ENCODE results near the gene SVIL.
"Not testable (repeated sequence)": the region's sequence is repeated elsewhere in the genome, so short reads cannot be mapped to it uniquely, and the experiment has no call there.

SVIL gene

DNA sequence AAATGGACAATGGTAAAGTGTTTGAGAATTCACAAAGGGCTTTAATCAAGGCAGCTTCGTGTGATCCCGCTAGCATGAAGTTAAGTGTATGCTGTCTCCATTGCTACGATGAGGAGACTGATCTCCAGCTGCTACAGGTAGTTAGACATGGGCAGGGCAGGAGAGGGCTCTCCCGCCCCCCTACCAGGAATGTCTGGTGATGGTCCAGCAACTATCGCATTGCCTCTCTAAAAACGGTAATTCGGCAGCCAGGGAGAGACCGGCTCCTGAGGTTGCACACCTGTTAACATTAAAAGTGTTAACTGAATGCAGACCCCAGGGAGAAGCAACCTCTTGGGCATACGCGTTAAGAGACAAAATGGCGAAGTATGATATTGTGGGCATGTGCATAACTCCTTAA, 37.9 kb downstream of the SVIL start:
- no peak for DNase-seq

GRCh38 chr10:29596356-29596755, 38.4 kb downstream of the SVIL start:
- no peak for DNase-seq

DNA sequence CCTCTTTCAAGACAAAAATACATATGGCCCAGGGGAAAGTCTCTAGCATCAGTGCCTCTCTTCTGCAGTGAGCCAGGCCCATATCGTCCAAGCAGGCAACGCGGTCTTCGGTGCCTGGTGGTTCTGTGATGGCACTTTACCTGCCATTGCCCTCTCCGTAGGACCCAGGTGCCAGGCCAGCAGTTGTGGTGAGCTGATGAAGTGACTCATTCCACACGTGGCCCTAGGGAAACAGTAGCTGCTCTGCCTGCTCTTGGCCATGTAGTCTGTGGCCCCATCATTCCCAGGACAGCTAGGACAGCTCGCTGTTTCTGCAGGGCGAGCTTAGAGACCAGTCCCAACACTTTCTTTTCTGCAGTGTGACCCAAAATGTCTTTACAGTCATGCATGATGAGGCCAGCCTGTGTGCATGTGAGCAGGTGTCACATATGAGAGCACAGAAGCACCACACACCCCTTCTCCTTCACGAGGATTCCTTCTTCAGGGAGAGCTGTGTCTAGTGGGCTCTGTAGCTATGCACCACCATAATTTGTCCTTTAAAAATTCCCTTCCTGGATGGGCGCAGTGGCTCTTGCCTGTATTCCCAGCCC, 39.0 kb downstream of the SVIL start:
- no peak for DNase-seq

GRCh38 chr10:29595146-29595545, 39.6 kb downstream of the SVIL start:
- DNase-seq: no peak

DNA sequence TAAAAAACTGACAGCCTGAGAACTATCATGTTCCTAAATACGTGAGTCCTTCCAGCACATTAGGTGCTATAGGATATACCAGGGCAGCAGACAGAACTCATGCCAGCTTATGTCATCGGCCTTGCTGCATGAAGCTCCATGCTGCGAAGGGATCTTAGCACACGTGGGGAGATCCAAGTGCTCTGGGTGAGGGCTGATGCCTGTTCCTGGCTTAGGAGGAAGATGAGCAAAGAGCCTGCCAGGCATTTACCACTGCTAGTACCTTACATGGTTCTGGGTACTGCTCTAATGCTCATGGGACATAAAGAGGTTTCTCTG, 43.2 kb downstream of the SVIL start:
- DNase-seq: no peak

GRCh38 chr10:29590915-29591650, 43.7 kb downstream of the SVIL start:
- no peak for DNase-seq

DNA sequence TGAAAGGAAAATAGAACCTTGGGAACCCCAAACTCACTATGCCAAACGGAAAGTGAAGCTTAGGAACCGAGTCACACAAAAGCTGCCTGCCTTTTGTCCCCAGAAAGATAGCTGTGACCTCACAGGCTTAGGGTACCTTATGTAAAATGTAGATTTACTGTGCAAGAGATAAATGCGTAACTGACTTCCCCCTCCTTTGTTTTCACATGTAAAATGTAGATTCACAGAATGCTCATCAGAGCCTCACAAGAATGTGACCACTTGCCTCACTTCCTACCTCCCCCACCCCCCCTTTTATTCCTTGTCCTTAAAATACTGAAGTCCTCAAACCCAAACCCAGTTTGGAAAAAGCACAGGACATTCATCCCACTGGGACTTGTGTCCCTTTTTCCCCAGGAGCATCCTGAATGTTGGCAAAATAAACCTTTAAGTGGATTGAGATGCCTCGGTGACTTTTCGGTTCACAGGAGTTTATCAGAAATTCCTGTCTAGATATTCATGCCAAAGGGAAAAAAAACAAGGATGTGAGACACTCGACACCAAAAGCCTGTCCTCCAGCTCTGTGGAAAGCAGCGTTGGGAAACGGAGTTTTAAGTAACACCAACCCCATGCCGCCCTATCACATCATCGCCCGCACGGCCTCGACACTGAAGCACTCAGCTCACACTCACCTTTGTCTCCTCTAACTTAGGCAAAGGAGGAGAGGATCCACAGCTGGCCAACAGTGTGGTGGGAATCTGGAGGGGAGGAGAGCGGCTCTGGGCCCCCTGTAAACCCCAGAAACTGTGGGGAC, 45.9 kb downstream of the SVIL start:
- DNase-seq: no peak

GRCh38 chr10:29587750-29588628, 46.8 kb downstream of the SVIL start:
- DNase-seq: not testable (repeated sequence)

- not testable (repeated sequence) for DNase-seq
These were observed 47.5 kb downstream of the SVIL start for GRCh38 chr10:29587102-29587749.

- DNase-seq: no peak
These were observed 48.3 kb downstream of the SVIL start for GRCh38 chr10:29586509-29586908.

DNA sequence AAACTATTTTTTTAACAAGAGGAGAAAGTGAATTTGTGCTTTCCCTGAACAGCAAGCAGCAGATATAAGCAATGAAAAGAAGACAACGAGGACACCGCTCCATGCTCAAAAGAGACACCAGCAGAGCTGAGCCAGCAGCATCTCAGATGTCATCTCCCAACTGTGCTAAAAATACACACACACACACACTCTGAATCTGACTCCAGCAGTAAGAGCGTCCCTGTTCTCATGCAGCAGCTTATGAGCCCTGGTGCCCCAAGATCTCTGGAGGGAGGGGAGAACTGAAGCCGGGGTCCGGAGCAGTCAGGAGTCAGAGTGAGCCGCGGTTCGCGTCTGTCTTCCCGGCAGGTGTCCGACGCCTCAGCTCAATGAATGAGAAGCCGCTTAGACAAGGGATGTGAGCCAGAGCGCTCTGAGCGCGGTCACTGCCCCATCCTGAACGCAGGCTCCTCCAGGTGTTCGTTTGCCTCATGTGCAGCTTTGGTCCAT, 49.2 kb downstream of the SVIL start:
- peak; percentile 47 for DNase-seq

DNA sequence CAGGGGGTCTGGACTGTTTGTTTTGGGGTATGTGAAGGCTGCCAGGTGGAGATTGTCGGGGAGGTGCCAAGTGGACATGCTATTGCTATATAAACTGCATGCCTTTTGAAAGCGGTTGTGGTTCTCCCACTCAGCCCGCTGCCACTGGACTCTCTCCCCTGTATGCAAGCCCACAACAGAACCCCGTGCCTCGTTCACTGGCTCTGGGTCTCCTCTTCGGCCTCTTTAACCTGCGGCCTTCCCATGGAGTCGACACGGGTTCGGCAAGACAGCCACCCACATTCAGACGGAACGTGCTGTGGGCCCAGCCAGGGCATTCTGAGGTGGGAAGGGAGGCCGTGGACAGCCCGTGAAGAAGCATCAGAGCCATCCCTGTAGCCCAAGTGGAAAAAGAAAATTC, 50.3 kb downstream of the SVIL start:
- no peak for DNase-seq

DNA sequence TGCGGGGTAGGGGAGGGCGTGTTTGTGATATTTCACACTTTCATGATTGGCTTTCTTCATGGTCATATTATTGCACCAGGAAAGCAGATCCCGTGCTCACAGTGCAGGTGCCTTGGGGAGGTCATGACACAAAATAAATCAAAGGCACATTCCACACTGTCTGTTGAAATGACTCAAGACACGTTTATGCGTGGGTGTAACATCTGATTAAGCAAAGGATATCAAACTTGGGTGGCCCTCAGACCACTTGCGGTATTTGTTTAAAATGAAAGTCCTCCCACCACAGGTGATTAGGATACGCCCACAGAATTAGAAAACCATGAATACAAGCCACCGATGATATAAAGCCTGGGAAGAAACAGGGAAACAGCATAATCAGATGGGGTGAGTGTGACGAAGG, 51.1 kb downstream of the SVIL start:
- no peak for DNase-seq

- DNase-seq: not testable (repeated sequence)
These were observed 52.0 kb downstream of the SVIL start for GRCh38 chr10:29582769-29583168.

DNA sequence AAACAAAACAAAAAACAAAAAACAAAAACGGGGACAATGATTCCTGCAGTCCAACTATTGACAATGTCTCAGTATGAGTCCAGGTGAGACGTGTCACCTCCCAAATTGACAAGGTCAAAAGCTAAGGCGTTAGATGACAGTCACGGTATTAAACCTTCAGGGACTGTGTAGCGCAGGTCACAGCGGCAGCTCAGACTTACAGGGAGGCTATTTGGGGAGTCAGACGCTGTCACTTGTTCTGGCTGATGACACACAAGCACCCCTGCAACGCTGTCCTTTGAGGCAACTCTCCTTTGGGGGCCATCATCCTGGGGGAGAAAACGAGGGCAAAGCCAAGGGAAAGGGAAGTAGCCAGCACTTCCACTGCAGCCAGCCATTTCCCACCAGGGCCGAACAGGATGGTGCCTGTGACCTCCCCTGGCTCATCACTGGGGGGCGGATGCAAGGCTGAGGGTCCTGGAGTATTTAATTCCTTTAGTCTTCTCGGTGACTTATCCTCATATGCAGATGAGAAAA, 55.3 kb downstream of the SVIL start:
- no peak for DNase-seq

- no peak for DNase-seq
These were observed 56.3 kb downstream of the SVIL start for GRCh38 chr10:29578457-29578856.

GRCh38 chr10:29576681-29577080, 58.1 kb downstream of the SVIL start:
- DNase-seq: no peak

DNA sequence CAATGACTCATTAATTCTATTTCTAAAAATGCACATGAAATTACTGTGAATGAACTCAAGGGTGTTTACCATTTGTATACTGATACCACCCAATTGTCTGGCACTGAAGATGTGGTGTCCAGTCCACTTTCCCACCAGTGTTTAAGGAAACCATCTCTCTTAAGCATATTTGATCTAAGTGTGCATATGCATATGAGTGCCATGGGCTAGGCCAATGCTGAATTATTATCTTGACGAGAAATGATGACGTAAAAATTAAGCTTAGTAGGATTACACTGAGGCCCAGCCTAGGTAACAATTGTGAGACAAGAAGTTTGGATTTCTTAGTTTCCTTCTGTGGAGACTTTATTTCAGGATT, 59.7 kb downstream of the SVIL start:
- DNase-seq: no peak

- not testable (repeated sequence) for DNase-seq
These were observed 60.3 kb downstream of the SVIL start for GRCh38 chr10:29574212-29575097.

DNA sequence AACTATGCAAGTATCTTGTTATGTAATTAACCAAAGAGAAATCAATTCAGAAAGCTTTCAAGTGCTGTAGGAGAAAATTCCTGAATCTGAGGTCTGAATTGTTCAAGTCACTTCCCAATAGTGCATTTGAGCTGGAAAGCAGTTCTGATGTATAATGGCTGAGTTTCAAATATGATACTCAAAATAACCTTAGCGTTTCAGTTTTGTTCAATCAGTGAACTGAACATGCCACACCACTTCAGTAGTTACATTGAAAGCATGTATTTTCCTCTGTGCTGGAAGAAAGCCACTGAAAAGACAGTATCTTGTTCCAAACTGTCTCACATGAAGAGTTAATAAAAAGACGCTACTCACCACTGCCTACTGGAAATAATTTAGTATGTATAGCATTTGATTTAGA, 64.5 kb downstream of the SVIL start:
- DNase-seq: not testable (repeated sequence)

GRCh38 chr10:29569795-29570194, 65.0 kb downstream of the SVIL start:
- DNase-seq: no peak
